Stromal cell of bone marrow (primary cell): ENCODE results near the gene MAPKAP1.

Experiments
- DNase-seq: peaks from one replicate; pipeline ENCODE4 v3.0.0-alpha.2; 2012; ENCODE audit warnings: low read depth

Gene MAPKAP1

DNA sequence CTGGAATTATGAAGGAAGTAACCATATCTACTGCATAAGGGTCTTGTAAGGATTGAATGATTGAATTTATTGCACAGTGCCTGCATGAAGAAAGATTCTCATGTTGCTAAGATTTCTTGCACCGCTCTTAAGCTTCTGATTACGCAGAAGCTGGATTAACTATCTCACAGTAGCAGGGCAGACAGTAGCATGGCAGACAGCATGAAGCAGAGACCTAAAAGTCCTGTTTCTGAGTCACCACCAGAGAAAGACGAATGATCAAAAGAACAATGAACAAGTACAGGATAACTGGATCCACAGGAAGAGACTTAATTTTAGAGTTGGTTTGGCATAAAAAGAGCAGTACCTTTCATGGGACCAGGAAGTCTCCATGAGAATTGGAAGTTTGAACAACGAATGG, 142.4 kb downstream of the MAPKAP1 start:
- DNase-seq, result no peak

- no peak for DNase-seq
Measured at GRCh38 chr9:125561509-125562148, 145.4 kb downstream of the MAPKAP1 start.

DNA sequence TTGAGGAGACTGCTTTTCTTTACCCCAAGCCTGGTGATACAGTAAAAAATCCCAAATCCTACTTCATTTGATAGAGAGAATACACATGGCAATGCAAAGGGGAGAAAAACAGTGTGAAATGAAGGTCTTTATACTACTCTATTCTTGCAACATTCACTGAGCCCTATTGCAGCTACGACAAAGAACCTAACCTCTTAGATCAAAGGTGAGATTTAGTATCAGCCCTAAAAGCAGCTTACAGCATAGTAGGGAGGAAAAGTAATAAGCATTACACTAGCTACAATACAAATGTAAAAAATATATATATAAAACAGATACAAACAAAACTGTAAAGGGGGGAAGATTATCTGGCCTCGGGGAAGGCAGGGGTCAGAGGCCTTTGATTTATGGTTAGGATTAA, 147.1 kb downstream of the MAPKAP1 start:
- no peak for DNase-seq

DNA sequence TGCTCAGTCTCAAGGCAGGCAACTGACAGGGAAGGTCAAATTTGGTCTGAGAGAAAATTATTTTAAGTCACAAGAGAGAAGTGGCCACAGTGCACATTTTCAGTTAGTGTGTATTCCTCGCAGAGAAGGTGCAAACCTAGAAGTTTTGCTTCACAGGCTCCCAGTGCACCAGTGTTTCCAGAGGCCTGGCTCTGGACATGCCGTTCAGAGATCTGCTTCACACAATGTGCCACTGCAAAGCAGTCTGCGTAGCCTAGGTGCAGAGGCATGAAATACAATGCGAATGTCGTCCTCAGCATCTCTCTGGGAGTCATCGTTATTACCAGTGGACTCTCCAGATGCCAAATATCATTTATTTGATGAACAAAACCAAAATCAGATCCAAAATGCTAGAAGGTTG, 147.8 kb downstream of the MAPKAP1 start:
- DNase-seq, result no peak

DNA sequence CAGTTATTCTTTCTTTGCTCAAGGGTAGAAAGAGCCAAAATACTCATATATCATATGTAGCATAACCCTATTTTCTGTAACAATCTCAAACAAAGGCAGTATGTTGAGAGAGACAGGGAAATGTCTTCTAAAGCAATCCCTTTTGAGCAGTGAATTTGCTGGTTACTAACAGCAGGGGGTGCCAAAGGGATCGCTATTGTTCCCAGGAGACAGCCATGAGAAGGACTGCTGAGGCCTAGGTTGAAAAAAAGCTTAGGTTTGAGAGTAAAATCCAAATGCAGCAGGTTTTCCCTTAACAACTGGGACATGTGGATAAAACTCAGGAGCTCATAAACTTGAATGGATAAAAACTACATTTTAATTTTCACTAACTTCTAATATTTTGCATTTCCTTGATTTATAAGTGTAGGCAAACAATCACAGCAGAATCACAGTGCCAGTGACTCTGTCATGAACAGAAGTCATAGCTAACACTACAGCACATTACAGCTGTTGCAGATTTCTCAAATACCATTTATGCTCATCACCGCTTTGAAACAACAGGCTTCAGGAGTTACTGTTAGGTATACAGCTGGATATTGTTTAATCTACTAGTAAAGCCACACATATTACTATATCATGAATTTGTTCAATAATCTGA, 148.4 kb downstream of the MAPKAP1 start:
- DNase-seq, result peak; percentile 61

- DNase-seq, result no peak
Measured at GRCh38 chr9:125556046-125556721, 150.8 kb downstream of the MAPKAP1 start.

GRCh38 chr9:125554726-125555125, 152.3 kb downstream of the MAPKAP1 start:
- DNase-seq, result no peak

DNA sequence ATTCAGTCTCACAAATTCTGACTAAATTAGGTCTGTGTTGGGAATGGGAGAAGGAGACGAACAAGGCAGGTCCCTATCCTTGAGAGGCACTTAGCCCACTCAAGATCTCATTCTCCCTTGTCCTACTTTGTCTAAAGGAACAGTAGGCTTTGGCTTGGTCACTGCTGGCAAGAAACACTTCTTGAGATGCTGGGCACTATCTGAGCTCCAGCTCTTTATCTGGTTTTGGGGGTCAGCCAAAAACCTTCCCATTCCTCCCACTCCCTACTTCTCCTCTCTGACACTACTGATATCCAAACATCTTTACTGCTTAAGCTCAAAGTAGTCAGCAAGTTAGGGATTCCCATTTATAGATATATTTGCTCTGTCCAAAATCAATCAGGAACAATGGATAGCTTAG, 155.2 kb downstream of the MAPKAP1 start:
- no peak for DNase-seq

DNA sequence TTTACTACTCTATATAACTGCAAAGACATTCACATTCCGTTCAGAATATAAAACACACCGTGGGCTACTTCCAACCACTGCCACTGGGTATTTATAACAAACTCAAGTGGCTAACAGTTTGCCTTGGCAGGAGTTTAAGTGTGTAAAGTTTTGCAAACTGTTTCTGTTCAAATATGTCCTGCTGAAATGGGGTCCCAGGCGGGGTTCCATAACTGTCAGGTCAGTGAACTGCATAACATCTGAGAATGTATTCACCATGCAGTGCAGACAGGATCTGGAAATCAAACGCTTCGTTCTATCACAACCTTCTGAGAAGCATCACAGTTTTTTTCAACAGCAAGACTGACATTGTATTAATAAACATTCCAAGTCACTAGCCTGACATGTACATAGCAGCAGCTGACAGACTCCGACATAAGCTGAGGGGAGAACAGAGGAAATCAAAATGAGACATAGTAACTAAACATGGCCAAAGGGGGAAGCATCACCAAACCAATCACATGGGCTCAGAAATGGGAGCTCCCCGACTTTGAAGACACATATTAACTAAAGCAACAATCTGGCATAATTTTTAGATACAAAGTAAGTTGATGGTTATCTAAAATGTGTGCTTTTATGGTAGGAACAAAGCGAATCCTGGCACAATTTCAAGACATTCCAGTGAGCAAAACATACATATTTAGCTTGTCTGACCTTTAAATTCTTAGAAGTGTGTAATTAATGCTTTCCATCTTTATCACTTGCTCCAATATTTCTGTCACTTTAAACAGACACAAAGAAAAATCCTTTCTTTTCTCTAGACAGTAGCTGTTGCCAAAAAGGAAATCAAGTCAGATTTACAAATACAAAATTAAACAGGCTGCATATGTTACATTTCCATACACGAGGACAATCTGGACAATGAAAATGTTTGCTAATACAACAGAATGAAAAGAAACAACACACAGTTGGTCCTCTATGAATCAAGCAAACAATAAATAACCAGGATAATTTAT, 156.8 kb downstream of the MAPKAP1 start:
- no peak for DNase-seq

DNA sequence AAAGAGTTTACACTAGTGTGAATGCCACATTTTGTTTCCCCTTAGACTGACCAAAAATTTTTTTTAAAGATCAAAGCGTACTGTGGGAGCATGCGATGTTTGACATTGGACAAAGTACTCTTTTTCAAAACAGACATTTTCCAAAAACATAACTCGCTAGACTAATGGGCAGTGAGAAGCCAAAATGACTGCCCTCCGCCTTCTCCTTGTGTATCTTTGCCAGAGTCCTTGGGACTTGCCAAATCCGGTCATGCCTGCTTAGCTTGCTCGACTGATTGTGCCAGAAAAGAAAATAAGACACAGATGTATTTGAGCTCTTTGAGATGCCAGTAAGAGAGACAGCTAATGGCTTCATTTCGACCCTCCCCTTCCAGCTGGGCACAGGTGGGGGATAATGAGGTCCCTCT, 157.5 kb downstream of the MAPKAP1 start:
- DNase-seq, result peak; percentile 81

DNA sequence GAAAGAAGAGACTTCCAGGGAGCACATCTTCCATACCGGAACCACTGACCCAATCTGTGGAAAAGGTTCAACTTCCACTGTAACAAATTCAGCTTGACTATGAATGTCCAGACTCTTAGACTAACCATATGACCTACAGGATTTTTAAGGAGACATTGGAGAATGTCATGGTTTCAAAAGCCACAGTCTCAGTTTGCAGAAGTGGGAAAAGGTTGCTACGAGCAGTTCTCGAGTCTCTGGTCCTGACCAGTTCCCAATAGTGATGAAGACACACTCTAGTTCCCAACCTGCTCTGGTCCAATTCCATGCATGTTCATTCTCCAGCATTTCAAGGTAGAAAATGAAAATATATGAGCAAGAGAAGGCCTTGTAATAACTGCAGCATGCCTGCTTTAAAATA, 158.0 kb downstream of the MAPKAP1 start:
- DNase-seq, result no peak

DNA sequence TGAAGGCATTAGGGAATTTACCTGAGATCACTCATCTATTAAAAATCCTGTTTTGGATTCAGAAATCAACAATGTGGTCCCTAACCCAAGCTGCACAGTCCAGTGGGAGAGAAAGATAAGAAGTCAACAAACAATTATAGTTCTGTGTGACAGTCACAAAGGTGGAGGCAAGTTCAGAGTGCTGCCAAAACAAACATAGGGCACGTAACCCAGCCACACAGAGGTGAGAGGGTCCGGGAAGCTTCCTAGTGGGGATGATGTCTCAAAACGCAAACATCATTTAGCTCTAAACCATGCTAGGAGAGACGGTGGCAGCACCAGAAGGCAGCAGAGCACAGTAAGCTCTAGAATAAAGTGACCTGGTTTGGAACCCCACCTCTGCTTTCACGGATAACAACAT, 158.9 kb downstream of the MAPKAP1 start:
- DNase-seq, result no peak

DNA sequence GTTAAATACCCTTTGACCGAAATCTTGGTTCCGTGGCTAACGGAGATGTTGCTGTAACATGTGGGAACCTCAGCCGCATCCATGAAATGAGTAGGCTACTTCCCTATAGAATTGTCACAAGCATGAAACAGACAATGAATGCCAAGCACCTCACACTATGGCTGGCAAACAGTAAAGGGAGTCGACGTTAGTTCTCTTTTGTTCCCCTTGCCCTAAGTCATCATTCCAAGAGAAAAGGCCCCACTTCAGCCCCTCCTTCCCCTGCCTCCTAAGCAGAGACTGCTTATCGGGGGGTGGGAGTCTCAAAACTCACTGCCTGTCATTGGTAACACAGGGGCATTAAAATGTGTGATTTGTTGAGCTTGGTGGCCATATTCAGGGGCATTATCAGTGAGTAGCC, 159.6 kb downstream of the MAPKAP1 start:
- no peak for DNase-seq

- DNase-seq, result no peak
Measured at GRCh38 chr9:125545845-125546244, 161.2 kb downstream of the MAPKAP1 start.

DNA sequence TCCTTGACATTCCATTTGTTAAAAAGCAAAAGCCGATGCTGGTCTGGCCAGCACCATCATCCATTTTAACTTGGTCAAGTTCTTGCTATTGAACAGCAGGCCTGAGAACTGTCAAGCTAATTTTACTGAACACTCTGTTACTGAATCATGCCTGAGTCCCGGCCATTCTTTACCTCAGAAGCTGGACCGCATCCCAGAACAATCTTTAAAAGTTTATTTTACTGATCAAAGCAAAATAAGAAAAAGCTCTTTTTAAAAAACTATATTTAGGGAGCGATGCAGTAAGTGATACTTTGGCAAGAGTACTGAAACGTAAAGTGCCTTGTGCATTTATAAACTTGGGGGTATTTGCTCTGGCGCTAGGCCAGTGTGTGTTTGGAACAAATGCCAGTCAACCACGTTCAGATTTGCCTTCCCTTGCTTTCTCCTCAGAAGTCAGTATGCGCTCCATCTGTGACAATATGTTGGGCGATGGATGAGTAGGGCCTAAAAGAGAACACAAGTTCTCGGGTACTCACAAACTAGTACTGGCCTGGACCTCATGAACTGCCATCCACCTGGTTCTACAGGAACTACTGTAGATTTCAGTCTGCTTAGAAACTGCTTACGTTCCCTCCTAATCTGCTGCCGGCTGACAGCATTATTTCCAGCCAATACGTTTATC, 161.9 kb downstream of the MAPKAP1 start:
- peak; percentile 82 for DNase-seq

- no peak for DNase-seq
Measured at GRCh38 chr9:125544484-125544883, 162.5 kb downstream of the MAPKAP1 start.

GRCh38 chr9:125541840-125542243, 165.2 kb downstream of the MAPKAP1 start:
- no peak for DNase-seq

- no peak for DNase-seq
Measured at GRCh38 chr9:125540497-125540896, 166.5 kb downstream of the MAPKAP1 start.

DNA sequence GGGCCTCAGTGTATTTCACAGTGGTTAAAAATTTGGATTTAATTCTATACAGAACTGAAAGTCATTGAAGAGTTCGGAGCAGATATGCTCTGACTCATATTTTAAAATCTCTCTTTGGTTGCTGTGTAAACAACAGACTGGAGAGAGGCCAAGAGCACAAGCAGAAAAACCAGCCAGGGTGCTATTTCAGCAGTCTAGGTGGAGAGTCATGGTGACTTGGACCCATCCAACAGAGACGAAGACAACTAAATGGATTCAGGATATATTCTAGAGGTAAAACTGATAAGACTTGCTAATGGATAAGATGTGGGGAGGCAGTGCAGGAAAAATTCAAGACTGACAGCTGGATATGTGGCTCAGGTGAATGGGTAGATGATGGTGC, 168.9 kb downstream of the MAPKAP1 start:
- DNase-seq, result peak; percentile 86

DNA sequence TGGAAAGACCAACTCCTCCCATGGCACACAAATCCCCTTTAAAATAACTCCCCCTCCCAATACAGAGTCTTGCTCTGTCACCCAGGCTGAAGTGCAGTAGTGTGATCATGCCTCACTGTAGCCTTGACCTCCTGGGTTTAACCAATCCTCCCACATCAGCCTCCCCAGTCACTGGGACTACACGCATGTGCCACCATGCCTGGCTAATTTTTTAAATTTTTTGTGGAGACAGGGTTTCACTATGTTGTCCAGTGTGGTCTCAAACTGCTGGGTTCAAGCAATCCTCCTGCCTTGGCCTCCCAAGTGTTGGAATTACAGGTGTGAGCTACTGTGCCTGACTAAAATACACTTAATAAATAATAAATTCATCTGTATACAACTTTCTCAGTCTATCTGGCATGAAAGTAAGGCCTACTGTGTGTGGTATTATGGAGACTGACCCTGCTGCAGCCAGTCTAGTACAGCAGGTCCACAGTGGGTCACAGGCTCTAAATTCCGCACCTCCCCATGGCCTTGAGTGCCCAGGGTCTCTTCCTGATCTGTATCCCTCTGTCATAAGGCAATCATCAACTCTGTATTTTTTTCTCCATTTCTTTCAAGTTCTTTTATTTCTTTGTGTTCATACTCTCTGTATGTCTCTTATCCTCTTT, 169.4 kb downstream of the MAPKAP1 start:
- DNase-seq, result no peak

- no peak for DNase-seq
Measured at GRCh38 chr9:125536776-125537175, 170.2 kb downstream of the MAPKAP1 start.
